Ovary (tissue), 9 donors: ENCODE data around the gene GDF2. TPM values are rescaled to one million over a fixed set of nuclear protein-coding genes. Genes with fewer than 3 reads are reported as not detected.

Experiments
- DNase-seq, 5 donors: peaks; one replicate each; pipeline ENCODE4 v3.0.0-alpha.2; 2019 to 2020
- H3K27ac ChIP-seq, 2 donors: fragments of 200-600 bp; one replicate each; pipeline versions ENCODE4 v1.5.1 to v1.8.0; 2019 to 2022
- H3K27me3 ChIP-seq: fragments of 200-600 bp; one replicate; pipeline ENCODE4 v1.8.0; 2022
- H3K36me3 ChIP-seq: fragments of 200-600 bp; sonication (generic); one replicate; pipeline ENCODE4 v1.5.1; 2019
- H3K4me1 ChIP-seq: one replicate; pipeline ENCODE4 v1.8.1; 2013; ENCODE audit warnings: mild to moderate bottlenecking, moderate library complexity; ENCODE audit not compliant: insufficient read depth
- H3K4me3 ChIP-seq: fragments of 200-600 bp; sonication (generic); one replicate; pipeline ENCODE4 v1.5.1; 2017
- H3K9me3 ChIP-seq, 2 donors: fragments of 200-600 bp in 1 of 2; sonication (generic) in 1 of 2; one replicate each; pipeline versions ENCODE4 v1.5.1 to v1.8.1; 2013 to 2019; ENCODE audit warnings: mild to moderate bottlenecking in 1 of 2, moderate library complexity in 1 of 2
- EP300 ChIP-seq: sonication (generic); formaldehyde crosslinking; IDR thresholded peaks from one replicate; pipeline ENCODE4 v1.6.1; 2017; ENCODE audit warnings: antibody characterized with exemption
- POLR2A ChIP-seq: fragments of 450-650 bp; IDR thresholded peaks from one replicate; pipeline ENCODE4 v1.6.1; 2017; ENCODE audit warnings: antibody characterized with exemption, mild to moderate bottlenecking, moderate library complexity
- WGBS, 3 donors: extraction: QIAGEN DNeasy Blood & Tissue Kit in 1 of 3; methylation state at CpG; one replicate each; pipeline versions ENCODE4 v1.1.5 to v1.1.7; 2013 to 2017; 5-methylcytosine and 5-hydroxymethylcytosine counted together
- intact Hi-C, 4 donors: fragments of 100-400 bp; cut with DNase I; formaldehyde crosslinking; loops; one replicate each; pipeline versions ENCODE4 v1.11.0 to v1.15.1; 2022 to 2023
- polyA plus RNA-seq, 2 donors: library from polyadenylated mRNA; stranded (reverse); fragments of 200-250 nt in 1 of 2; fragments of 350-450 nt in 1 of 2; fragmentation: Illumina TruSeq in 1 of 2; extraction: RNeasy Lipid Tissue Mini Kit (QIAGEN cat#74804) in 1 of 2; gene quantifications; one replicate each; pipeline ENCODE4 v1.2.3, GENCODE V29; 2013 to 2014
- total RNA-seq, 7 donors: library from RNA; depleted of rRNA in 2 of 7; stranded (reverse); fragments of >200 nt in 2 of 7; fragmentation: NEBNext Ultra II Directional in 3 of 7; extraction: Animal tissue kit (Norgen Biotek cat#: 25700) in 3 of 7; gene quantifications; one replicate each; pipeline versions ENCODE4 v1.1.0 to v1.2.4, GENCODE V29; 2016 to 2023
- TF ChIP-seq, protein P1 (sequence below), 3 donors: fragments of 450-650 bp in 2 of 3; fragments of 200-600 bp in 1 of 3; IDR thresholded peaks; one replicate each; pipeline versions ENCODE4 v1.5.1 to v1.8.0; 2016 to 2022; ENCODE audit warnings: antibody characterized with exemption in 3 of 3, mild to moderate bottlenecking in 1 of 3
- donor health status: DM: no; HTN: no; CAD: no; lungs with moderate emphysema.
- donor health status: DM: no; HTN: no; CAD: no.
- donor health status: Bipolar disorder and iron deficiency.
- donor health status: DM: yes; HTN: yes; CAD: no.
- donor health status: DM: no; HTN: no; CAD: no.
- donor health status: DM: yes; HTN: yes; CAD: no.

The GDF2 gene
- total and polyA plus RNA-seq, 9 donors, result not detected

DNA sequence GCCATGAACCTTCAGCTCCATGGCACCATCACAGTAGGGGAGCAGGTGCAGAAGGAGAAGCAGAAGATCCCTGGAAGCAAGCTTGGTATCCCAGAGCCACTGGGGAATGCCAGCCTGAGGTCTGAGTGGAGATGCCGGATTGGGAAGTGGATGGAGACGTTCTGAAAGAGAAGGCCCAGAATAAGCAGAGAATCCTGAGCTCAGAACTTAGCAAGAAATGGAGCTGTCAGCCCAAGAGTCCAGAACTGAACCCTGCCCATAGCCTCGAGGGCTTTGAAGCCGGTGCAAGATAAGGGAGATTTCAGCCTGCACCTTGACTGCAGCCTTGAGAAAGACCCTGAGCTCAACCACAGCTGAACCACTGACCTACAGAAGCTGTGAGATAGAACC is 36.1 kb upstream of the GDF2 start:
- TF ChIP-seq POLR2A (no peak), EP300 (no peak)
- TF ChIP-seq, protein P1, sequence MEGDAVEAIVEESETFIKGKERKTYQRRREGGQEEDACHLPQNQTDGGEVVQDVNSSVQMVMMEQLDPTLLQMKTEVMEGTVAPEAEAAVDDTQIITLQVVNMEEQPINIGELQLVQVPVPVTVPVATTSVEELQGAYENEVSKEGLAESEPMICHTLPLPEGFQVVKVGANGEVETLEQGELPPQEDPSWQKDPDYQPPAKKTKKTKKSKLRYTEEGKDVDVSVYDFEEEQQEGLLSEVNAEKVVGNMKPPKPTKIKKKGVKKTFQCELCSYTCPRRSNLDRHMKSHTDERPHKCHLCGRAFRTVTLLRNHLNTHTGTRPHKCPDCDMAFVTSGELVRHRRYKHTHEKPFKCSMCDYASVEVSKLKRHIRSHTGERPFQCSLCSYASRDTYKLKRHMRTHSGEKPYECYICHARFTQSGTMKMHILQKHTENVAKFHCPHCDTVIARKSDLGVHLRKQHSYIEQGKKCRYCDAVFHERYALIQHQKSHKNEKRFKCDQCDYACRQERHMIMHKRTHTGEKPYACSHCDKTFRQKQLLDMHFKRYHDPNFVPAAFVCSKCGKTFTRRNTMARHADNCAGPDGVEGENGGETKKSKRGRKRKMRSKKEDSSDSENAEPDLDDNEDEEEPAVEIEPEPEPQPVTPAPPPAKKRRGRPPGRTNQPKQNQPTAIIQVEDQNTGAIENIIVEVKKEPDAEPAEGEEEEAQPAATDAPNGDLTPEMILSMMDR (IDR thresholded peaks at IDR 0.05), result no peak
- Histone ChIP-seq H3K4me1 (no peaks in the 10 kb centered on the region), H3K36me3 (no peaks in the 10 kb centered on the region), H3K4me3 (no peak overlapping the region), H3K9me3 (no peaks in the 10 kb centered on the region), H3K27me3 (no peaks in the 10 kb centered on the region), H3K27ac (no peak overlapping the region)
- intact Hi-C loops, result no loop called here
- WGBS, 3 donors, result 71 to 78% (median 75%) methylated on average over 4 of the region's 4 CpGs
- no peak for DNase-seq

DNA sequence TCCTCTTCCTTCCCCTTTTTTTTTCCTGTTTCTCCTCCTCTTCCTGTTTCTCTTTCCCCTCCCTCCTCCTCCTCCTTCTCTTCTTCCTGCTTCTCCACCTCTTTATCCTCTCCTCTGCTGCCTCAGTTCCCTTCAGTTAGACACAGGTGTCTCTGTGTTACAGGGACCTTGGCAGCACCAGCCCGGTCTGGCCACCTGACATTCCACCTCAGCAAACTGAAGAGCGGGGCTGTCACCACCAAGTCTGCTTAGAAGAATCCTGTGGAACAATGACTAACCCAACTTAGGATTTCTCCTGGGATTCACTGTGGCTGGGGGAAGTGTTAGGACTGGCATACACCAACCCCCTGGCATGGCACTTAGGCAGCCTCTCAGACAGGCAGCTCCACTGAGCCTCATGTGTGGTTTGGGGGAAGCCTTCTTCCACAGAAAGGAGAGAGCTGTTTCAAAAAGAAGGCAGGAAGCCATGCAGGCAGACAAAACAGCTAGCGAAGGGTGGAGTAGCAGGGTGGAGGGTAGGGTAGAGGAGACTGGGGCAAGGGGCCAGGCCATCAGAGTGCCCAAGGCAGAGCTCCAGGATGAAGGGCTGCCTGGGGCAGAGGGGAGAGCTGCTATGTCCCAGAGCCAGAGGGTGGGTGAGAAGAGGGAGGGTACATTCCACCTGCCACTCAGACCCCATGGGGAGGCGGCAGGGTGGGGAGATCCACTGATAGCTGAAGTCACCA is 35.5 kb upstream of the GDF2 start:
- Histone ChIP-seq H3K4me3 (no peak overlapping the region), H3K27me3 (no peaks in the 10 kb centered on the region), H3K9me3 (no peaks in the 10 kb centered on the region), H3K4me1 (no peaks in the 10 kb centered on the region), H3K27ac (no peak overlapping the region), H3K36me3 (no peaks in the 10 kb centered on the region)
- DNase-seq, result no peak
- WGBS, 3 donors, result 87 to 91% (median 87%) methylated on average over 4 of the region's 4 CpGs
- intact Hi-C loops, result no loop called here
- TF ChIP-seq POLR2A (no peak), EP300 (no peak)
- TF ChIP-seq, protein P1 (IDR thresholded peaks at IDR 0.05), result no peak

DNA sequence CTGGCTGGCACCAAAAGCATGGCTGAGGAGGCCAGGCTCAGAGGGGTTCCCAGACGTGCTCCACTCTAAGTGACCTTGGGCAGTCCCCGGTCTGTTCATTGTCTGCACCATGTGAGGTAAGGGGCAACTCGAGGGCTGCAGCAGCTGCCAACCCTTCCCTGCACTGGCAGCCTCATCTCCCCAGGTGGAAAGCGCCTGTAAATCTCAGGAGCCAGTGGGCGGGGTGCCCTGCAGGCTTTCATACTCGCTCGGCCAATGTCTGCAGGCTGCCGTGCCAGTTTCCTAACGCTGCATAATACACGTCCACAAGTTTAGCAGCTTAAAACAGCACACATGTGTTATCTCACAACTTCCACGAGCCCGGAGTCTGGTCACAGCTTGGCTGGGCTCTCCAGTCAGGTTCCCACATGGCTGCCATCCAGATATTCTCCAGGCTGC is 34.9 kb upstream of the GDF2 start:
- Histone ChIP-seq H3K4me3 (no peak overlapping the region), H3K9me3 (no peaks in the 10 kb centered on the region), H3K36me3 (no peaks in the 10 kb centered on the region), H3K4me1 (no peaks in the 10 kb centered on the region), H3K27me3 (no peaks in the 10 kb centered on the region), H3K27ac (no peak overlapping the region)
- intact Hi-C loops, result no loop called here
- 22 to 30% (median 23%) methylated on average over 12 of the region's 12 CpGs for WGBS, 3 donors
- peak in 1 of 5 donors; percentile 18 for DNase-seq
- TF ChIP-seq, protein P1 (IDR thresholded peaks at IDR 0.05), result no peak
- TF ChIP-seq EP300, result no peak
- TF ChIP-seq POLR2A, result no peak

DNA sequence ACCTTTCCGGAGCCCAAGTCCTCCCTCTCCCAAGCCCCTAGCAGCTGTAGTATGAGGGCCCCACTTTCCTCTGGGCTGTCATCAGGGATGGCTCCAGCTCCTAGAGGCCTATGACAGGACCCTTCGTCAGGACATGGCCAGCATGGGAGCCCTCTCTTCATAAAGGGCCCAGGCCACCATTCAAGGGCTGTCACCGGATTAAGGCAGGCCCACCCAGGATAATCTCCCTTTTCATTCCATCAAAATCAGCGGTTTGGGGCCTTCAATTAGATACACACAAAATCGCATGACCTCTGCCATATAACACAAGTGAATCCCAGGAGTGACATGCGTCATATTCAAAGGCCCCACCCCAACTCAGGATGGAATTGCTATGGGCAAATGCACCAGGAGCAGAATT is 34.4 kb upstream of the GDF2 start:
- no peak overlapping the region for H3K4me3 ChIP-seq
- 82 to 84% (median 83%) methylated on average over 6 of the region's 6 CpGs for WGBS, 3 donors
- H3K27me3 ChIP-seq, result no peaks in the 10 kb centered on the region
- no peak overlapping the region for H3K27ac ChIP-seq
- TF ChIP-seq EP300 (no peak), POLR2A (no peak)
- TF ChIP-seq, protein P1 (IDR thresholded peaks at IDR 0.05), result no peak
- no peak for DNase-seq
- no peaks in the 10 kb centered on the region for H3K4me1 ChIP-seq
- intact Hi-C loops, result no loop called here
- no peaks in the 10 kb centered on the region for H3K36me3 ChIP-seq
- H3K9me3 ChIP-seq, result no peaks in the 10 kb centered on the region
